Suprapubic skin (tissue), 4 donors: ENCODE results near the gene TSPAN18. TPM values are rescaled to one million over a fixed set of nuclear protein-coding genes. Genes with fewer than 3 reads are reported as not detected.

Experiments
- DNase-seq, 2 donors: peaks; one replicate each; pipeline ENCODE4 v3.0.0-alpha.2; 2019; ENCODE audit warnings: low spot score in 2 of 2
- H3K27ac ChIP-seq: fragments of 200-600 bp; sonication (generic); one replicate; pipeline ENCODE4 v1.5.1; 2019
- H3K27me3 ChIP-seq: fragments of 200-600 bp; sonication (generic); one replicate; pipeline ENCODE4 v1.5.1; 2019
- H3K36me3 ChIP-seq: fragments of 200-600 bp; sonication (generic); one replicate; pipeline ENCODE4 v1.5.1; 2019
- H3K4me1 ChIP-seq: fragments of 200-600 bp; sonication (generic); one replicate; pipeline ENCODE4 v1.5.1; 2019
- H3K4me3 ChIP-seq: fragments of 200-600 bp; sonication (generic); one replicate; pipeline ENCODE4 v1.5.1; 2019; ENCODE audit warnings: mild to moderate bottlenecking
- H3K9me3 ChIP-seq: fragments of 200-600 bp; sonication (generic); one replicate; pipeline ENCODE4 v1.5.1; 2019
- CTCF ChIP-seq, 2 donors: fragments of 200-600 bp in 1 of 2; fragments of 450-650 bp in 1 of 2; sonication (generic) in 1 of 2; IDR thresholded peaks; one replicate each; pipeline ENCODE4 v1.5.1; 2016 to 2019; ENCODE audit warnings: antibody characterized with exemption in 2 of 2, mild to moderate bottlenecking in 1 of 2, moderate library complexity in 1 of 2
- EP300 ChIP-seq: sonication (generic); formaldehyde crosslinking; IDR thresholded peaks from one replicate; pipeline ENCODE4 v1.6.1; 2017; ENCODE audit warnings: antibody characterized with exemption
- POLR2A ChIP-seq, 2 donors: fragments of 450-650 bp; IDR thresholded peaks; one replicate each; pipeline ENCODE4 v1.6.1; 2017; ENCODE audit warnings: antibody characterized with exemption in 2 of 2, mild to moderate bottlenecking in 2 of 2, moderate library complexity in 2 of 2
- POLR2AphosphoS5 ChIP-seq, 3 donors: sonication (generic); formaldehyde crosslinking; IDR thresholded peaks; one replicate each; pipeline ENCODE4 v1.6.1; 2017; ENCODE audit warnings: antibody characterized with exemption in 3 of 3
- WGBS: methylation state at CpG from one replicate; pipeline ENCODE4 v1.1.5; 2018; 5-methylcytosine and 5-hydroxymethylcytosine counted together
- total RNA-seq, 4 donors: library from RNA; depleted of rRNA; stranded (reverse); fragments of >200 nt; gene quantifications; one replicate each; pipeline ENCODE4 v1.1.0, GENCODE V29; 2016

The TSPAN18 gene
- total RNA-seq, 4 donors from 2014 or later = 1.3 to 5.1 (median 3.9) TPM

GRCh38 chr11:44788536-44789261, 61.9 kb downstream of the TSPAN18 start:
- Histone ChIP-seq H3K9me3 (no peaks in the 10 kb centered on the region), H3K27ac (no peak overlapping the region), H3K36me3 (no peaks in the 10 kb centered on the region), H3K27me3 (no peaks in the 10 kb centered on the region), H3K4me1 (no peaks in the 10 kb centered on the region), H3K4me3 (no peak overlapping the region)
- TF ChIP-seq POLR2A (IDR thresholded peaks at IDR 0.05) (no peak), EP300 (no peak), CTCF (IDR thresholded peaks at IDR 0.05) (no peak), POLR2AphosphoS5 (IDR thresholded peaks at IDR 0.05) (no peak)
- 80% methylated on average over 18 of the region's 18 CpGs for WGBS
- peak in 1 of 2 donors; percentile 20 for DNase-seq

- Histone ChIP-seq H3K9me3 (no peaks in the 10 kb centered on the region), H3K27ac (no peak overlapping the region), H3K4me3 (no peak overlapping the region), H3K36me3 (no peaks in the 10 kb centered on the region), H3K27me3 (no peaks in the 10 kb centered on the region), H3K4me1 (no peaks in the 10 kb centered on the region)
- 49% methylated on average over 3 of the region's 3 CpGs for WGBS
- DNase-seq = peak in 1 of 2 donors; percentile 11
- TF ChIP-seq POLR2AphosphoS5 (IDR thresholded peaks at IDR 0.05) (no peak), POLR2A (IDR thresholded peaks at IDR 0.05) (no peak), EP300 (no peak), CTCF (IDR thresholded peaks at IDR 0.05) (no peak)
Observed at GRCh38 chr11:44789496-44789895, 62.7 kb downstream of the TSPAN18 start.

DNA sequence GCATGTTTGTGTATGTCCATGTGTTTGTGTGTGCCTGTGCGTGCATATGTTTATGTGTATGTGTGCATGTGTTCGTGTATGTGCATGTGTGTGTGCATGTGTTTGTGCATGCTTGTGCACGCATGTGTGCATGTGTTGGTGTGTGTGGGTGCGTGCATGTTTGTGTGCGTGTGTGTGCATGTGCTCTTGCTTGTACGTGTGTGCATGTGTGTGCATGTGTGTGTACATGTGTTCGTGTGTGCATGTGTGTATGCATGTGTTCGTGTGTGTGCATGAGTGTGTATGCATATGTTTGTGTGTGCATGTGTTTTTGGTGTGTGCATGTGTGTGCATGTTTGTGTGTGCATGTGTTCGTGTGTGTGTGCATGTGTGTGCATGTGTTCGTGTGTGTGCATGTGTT, 63.4 kb downstream of the TSPAN18 start:
- H3K4me1 ChIP-seq = no peaks in the 10 kb centered on the region
- no peaks in the 10 kb centered on the region for H3K36me3 ChIP-seq
- WGBS = 98% methylated on average over 5 of the region's 10 CpGs
- TF ChIP-seq POLR2A (IDR thresholded peaks at IDR 0.05) = no peak
- no peak for TF ChIP-seq CTCF (IDR thresholded peaks at IDR 0.05)
- no peak for TF ChIP-seq EP300
- no peak for TF ChIP-seq POLR2AphosphoS5 (IDR thresholded peaks at IDR 0.05)
- no peak overlapping the region for H3K4me3 ChIP-seq
- DNase-seq = peak in 1 of 2 donors; percentile 10
- no peaks in the 10 kb centered on the region for H3K9me3 ChIP-seq
- H3K27me3 ChIP-seq = no peaks in the 10 kb centered on the region
- H3K27ac ChIP-seq = no peak overlapping the region

GRCh38 chr11:44791316-44791925, 64.7 kb downstream of the TSPAN18 start:
- Histone ChIP-seq H3K27ac (no peak overlapping the region), H3K36me3 (no peaks in the 10 kb centered on the region), H3K27me3 (no peaks in the 10 kb centered on the region), H3K4me1 (no peaks in the 10 kb centered on the region), H3K4me3 (no peak overlapping the region), H3K9me3 (no peaks in the 10 kb centered on the region)
- DNase-seq = peak in 1 of 2 donors; percentile 37
- TF ChIP-seq POLR2A (IDR thresholded peaks at IDR 0.05) = no peak
- TF ChIP-seq CTCF (IDR thresholded peaks at IDR 0.05) = no peak
- TF ChIP-seq EP300 = no peak
- no peak for TF ChIP-seq POLR2AphosphoS5 (IDR thresholded peaks at IDR 0.05)
- 85% methylated on average over 7 of the region's 13 CpGs for WGBS

GRCh38 chr11:44792171-44792570, 65.4 kb downstream of the TSPAN18 start:
- H3K27ac ChIP-seq = no peak overlapping the region
- TF ChIP-seq EP300 = no peak
- no peak for TF ChIP-seq POLR2A (IDR thresholded peaks at IDR 0.05)
- no peak for TF ChIP-seq CTCF (IDR thresholded peaks at IDR 0.05)
- no peak for TF ChIP-seq POLR2AphosphoS5 (IDR thresholded peaks at IDR 0.05)

More at GRCh38 chr11:44792171-44792570, 65.4 kb downstream of the TSPAN18 start:
- WGBS = 93% methylated on average over 8 of the region's 8 CpGs
- no peaks in the 10 kb centered on the region for H3K9me3 ChIP-seq
- no peaks in the 10 kb centered on the region for H3K36me3 ChIP-seq
- no peaks in the 10 kb centered on the region for H3K4me1 ChIP-seq
- peak in 1 of 2 donors; percentile 29 for DNase-seq
- H3K27me3 ChIP-seq = no peaks in the 10 kb centered on the region
- no peak overlapping the region for H3K4me3 ChIP-seq
